Activated B cell treated with CpG ODN at 0.5 μM for 24 hours (primary cell): ENCODE data around the gene CERS6. TPM values are rescaled to one million over a fixed set of nuclear protein-coding genes. Genes with fewer than 3 reads are reported as not detected.

Experiments
- ATAC-seq: fragments of 200-7000 bp; cut with Tn5 transposase; one replicate; pipeline ENCODE4 v1.10.0; 2021; ENCODE audit warnings: low read depth, mild to moderate bottlenecking, moderate library complexity
- CTCF ChIA-PET: fragments of 350-600 bp; sonication (Branson Sonifier 250); formaldehyde crosslinking; loops from one replicate; lab custom pipeline; 2021; ENCODE audit warnings: antibody characterized with exemption; lab: Charles Lee
- POLR2A ChIA-PET: fragments of 350-600 bp; sonication (Branson Sonifier 250); formaldehyde crosslinking; loops from one replicate; lab custom pipeline; 2021; ENCODE audit warnings: antibody characterized with exemption; lab: Charles Lee
- DNase-seq: peaks from one replicate; pipeline ENCODE4 v3.0.0; 2022
- H3K27ac Mint-ChIP-seq: one replicate; pipeline ENCODE4 v1.8.0; 2020; ENCODE audit warnings: mixed read lengths
- H3K27me3 Mint-ChIP-seq: one replicate; pipeline ENCODE4 v1.8.0; 2021; ENCODE audit warnings: mixed read lengths
- H3K36me3 Mint-ChIP-seq: one replicate; pipeline ENCODE4 v1.8.0; 2021; ENCODE audit warnings: low read depth, mixed read lengths
- H3K4me1 Mint-ChIP-seq: one replicate; pipeline ENCODE4 v1.8.0; 2021; ENCODE audit warnings: mixed read lengths
- H3K4me3 Mint-ChIP-seq: one replicate; pipeline ENCODE4 v1.8.0; 2020; ENCODE audit warnings: mild to moderate bottlenecking, mixed read lengths
- H3K9me3 Mint-ChIP-seq: one replicate; pipeline ENCODE4 v1.8.0; 2020; ENCODE audit warnings: mixed read lengths
- intact Hi-C: fragments of 100-400 bp; cut with micrococcal nuclease; formaldehyde crosslinking; loops from one replicate; pipeline ENCODE4 v1.15.1; 2024
- total RNA-seq: library from RNA; stranded (reverse); gene quantifications from 2 replicates; pipeline ENCODE4 v1.2.3, GENCODE V29; 2022
- TF ChIP-seq, protein P1 (sequence below): fragments of 200-600 bp; IDR thresholded peaks from one replicate; pipeline ENCODE4 v1.8.0; 2022; ENCODE audit warnings: antibody characterized with exemption, mild to moderate bottlenecking

The CERS6 gene
- total RNA-seq, 1 donor from 2014 or later: 5.3 TPM

DNA sequence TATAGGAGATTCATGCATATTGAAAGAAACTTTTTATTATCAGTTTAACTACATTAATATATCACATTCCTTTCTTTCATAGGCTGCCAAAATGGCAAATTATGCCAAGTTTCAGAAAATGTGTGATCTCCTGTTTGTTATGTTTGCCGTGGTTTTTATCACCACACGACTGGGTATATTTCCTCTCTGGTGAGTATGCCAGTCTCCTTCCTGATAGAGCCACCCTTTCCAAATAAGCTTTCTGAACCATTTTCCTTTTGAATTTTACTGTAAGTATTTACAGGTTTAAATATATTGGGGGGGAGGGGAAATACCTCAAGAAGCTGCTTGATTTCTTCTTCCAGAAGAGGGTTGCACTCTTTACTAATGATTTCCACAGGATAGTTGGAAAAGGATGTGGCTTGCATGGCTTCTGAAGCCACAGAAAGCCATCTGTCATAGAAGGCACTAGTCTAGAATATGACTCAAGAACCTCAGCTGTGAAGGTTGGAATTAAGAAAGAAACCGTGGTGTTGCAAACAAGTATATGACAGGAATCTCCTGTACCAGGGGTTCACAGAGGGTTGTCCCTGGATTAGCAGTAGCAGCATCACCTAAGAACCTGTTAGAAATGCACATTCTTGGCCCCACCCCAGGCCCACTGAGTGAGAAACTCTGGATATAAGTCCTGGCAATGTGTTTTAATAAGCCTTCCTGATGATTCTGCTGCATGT, 261.9 kb downstream of the CERS6 start:
- H3K9me3 Mint-ChIP-seq: no peaks in the 10 kb centered on the region
- CTCF ChIA-PET: no interaction called here
- no peaks in the 10 kb centered on the region for H3K27me3 Mint-ChIP-seq
- H3K27ac Mint-ChIP-seq: no peak overlapping the region
- H3K4me1 Mint-ChIP-seq: peaks cover 12% of the 10 kb centered on the region
- intact Hi-C loops: loop anchor here (10.0 kb wide), 2 partner anchors 177 to 207 kb away; partner anchors contain the start of gene SPC25
- ATAC-seq (no peak), DNase-seq (no peak)
- no peak overlapping the region for H3K4me3 Mint-ChIP-seq
- peaks cover 12% of the 10 kb centered on the region for H3K36me3 Mint-ChIP-seq
- TF ChIP-seq, protein P1, sequence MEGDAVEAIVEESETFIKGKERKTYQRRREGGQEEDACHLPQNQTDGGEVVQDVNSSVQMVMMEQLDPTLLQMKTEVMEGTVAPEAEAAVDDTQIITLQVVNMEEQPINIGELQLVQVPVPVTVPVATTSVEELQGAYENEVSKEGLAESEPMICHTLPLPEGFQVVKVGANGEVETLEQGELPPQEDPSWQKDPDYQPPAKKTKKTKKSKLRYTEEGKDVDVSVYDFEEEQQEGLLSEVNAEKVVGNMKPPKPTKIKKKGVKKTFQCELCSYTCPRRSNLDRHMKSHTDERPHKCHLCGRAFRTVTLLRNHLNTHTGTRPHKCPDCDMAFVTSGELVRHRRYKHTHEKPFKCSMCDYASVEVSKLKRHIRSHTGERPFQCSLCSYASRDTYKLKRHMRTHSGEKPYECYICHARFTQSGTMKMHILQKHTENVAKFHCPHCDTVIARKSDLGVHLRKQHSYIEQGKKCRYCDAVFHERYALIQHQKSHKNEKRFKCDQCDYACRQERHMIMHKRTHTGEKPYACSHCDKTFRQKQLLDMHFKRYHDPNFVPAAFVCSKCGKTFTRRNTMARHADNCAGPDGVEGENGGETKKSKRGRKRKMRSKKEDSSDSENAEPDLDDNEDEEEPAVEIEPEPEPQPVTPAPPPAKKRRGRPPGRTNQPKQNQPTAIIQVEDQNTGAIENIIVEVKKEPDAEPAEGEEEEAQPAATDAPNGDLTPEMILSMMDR: no peak
- POLR2A ChIA-PET: no interaction called here

DNA sequence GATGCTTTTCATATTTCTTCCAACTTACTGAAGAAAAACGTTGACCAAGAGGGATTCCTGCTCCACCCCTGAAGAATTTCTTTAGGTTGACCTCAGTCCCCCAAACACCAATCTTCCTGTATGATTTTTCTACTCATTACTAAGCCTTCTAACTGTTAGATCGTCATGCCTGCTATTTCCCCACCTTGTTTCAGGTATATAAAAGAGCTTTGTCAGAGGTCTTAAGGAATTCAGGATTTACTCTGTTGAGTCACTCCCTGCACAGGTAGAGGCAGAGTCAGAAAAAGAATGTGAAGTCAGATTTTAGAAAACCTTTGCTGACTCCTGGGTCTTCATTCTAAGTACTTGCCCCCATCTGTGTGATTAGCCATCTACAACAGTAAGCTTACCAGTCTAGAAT, 262.6 kb downstream of the CERS6 start:
- no peaks in the 10 kb centered on the region for H3K27me3 Mint-ChIP-seq
- H3K36me3 Mint-ChIP-seq: peaks cover 17% of the 10 kb centered on the region
- TF ChIP-seq, protein P1: no peak
- ATAC-seq (no peak), DNase-seq (no peak)
- POLR2A ChIA-PET: no interaction called here
- H3K9me3 Mint-ChIP-seq: no peaks in the 10 kb centered on the region
- CTCF ChIA-PET: no interaction called here
- H3K4me1 Mint-ChIP-seq: peaks cover 15% of the 10 kb centered on the region
- H3K4me3 Mint-ChIP-seq: no peak overlapping the region
- intact Hi-C loops: loop anchor here (10.0 kb wide), 2 partner anchors 176 to 206 kb away; partner anchors contain the start of gene SPC25
- no peak overlapping the region for H3K27ac Mint-ChIP-seq

DNA sequence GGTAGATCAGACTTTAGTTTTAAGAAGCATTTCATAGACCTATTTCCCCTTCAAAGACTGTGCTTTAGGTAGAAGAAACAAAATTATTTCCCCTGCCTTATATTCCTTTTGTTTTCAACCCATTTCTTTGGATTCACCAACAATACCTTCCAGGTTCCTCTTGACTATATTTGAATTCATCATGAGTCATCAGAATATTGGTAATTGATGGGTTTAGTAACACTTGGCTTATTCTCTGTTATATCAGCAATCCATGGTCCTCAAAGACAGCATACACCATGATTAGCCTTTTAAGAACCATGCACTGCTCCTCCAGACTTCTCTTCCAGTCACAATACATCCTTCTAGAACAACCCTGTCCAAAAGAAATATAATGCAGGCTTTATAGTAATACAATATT, 263.4 kb downstream of the CERS6 start:
- CTCF ChIA-PET: no interaction called here

DNA sequence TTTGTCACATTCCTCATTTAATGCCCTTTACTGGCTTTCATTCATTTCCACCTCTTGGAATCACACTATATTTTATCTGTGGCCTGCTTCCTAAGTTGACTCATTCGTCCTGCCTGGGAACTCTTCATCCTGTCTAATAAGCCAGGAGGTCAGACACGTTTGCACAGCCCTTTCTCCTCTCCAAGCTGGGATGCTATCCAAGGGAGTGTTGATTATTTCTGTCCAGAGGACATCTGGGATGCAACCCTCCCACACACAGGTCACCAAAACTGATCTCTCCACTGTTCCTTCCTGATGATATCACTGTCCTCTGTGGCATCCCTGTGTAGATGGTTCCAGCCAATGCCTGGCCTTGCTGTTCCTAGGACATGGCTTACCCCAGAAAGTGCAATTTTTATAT, 266.5 kb downstream of the CERS6 start:
- no peak for DNase-seq
- CTCF ChIA-PET: no interaction called here
- intact Hi-C loops: loop anchor here (1.0 kb wide), 1 partner anchor 10 kb away; no protein-coding TSS in a partner anchor
- Mint-ChIP-seq H3K36me3 (peaks cover 24% of the 10 kb centered on the region), H3K27ac (peak overlapping the region; percentile 1), H3K27me3 (no peaks in the 10 kb centered on the region), H3K4me1 (peaks cover 15% of the 10 kb centered on the region), H3K9me3 (no peaks in the 10 kb centered on the region), H3K4me3 (no peak overlapping the region)
- TF ChIP-seq, protein P1: no peak
- ATAC-seq: no peak
- POLR2A ChIA-PET: no interaction called here

More for the DNA sequence above, 263.4 kb downstream of the CERS6 start:
- Mint-ChIP-seq H3K4me1 (peaks cover 15% of the 10 kb centered on the region), H3K4me3 (no peak overlapping the region), H3K27me3 (no peaks in the 10 kb centered on the region), H3K27ac (no peak overlapping the region), H3K36me3 (peaks cover 24% of the 10 kb centered on the region), H3K9me3 (no peaks in the 10 kb centered on the region)
- ATAC-seq: no peak
- intact Hi-C loops: loop anchor here (10.0 kb wide), 2 partner anchors 175 to 205 kb away; partner anchors contain the start of gene SPC25
- POLR2A ChIA-PET: no interaction called here
- TF ChIP-seq, protein P1: no peak
- DNase-seq: no peak

DNA sequence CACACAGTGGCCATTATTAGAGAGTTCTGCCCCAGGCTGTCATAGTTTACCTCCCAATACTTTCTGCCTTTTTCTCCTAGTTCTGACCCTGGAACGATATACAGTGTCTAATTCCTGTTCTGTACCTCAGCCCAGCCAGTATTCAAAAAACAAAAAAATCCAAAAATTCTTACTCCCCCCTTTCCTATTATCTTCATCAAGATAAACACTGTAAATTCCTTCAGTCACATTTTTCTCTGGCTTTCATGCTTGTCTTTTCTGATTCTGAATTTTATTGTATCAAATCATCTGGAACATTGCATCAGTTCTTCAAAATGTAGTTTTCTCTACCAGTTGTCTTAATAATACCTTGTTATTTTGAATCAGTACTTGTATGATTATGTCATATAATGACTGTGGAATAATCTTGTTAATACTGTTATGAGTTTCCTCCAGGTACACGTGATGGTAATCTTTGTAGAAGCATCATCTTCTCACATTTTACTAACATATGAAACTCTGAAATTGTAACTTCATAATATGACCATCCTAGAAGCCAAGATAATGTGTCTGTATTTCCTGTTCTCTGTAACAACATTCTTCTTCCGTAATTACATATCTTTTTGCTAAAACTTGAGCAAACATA, 267.3 kb downstream of the CERS6 start:
- Mint-ChIP-seq H3K36me3 (peaks cover 20% of the 10 kb centered on the region), H3K4me1 (peaks cover 15% of the 10 kb centered on the region), H3K4me3 (no peak overlapping the region), H3K27me3 (no peaks in the 10 kb centered on the region), H3K9me3 (no peaks in the 10 kb centered on the region), H3K27ac (no peak overlapping the region)
- ATAC-seq: no peak
- CTCF ChIA-PET: no interaction called here
- POLR2A ChIA-PET: no interaction called here
- intact Hi-C loops: no loop called here
- TF ChIP-seq, protein P1: no peak
- no peak for DNase-seq
